Suppressor macrophage treated with lipopolysaccharide for 4 hours (primary cell): ENCODE results near the gene MRAP2.

Source experiments
- DNase-seq: peaks from one replicate; pipeline ENCODE4 v3.0.0-alpha.2; 2020

MRAP2 gene

GRCh38 chr6:84137989-84138575, 104.5 kb downstream of the MRAP2 start:
- no peak for DNase-seq

- no peak for DNase-seq
Observed at GRCh38 chr6:84139311-84139710, 105.7 kb downstream of the MRAP2 start.
